ENCODE measurements around the gene ALK.

ALK gene

GRCh38 chr2:29226808-29227207 lies 694.6 kb downstream of the ALK start:
- DNase-seq (ENCODE audit: low read depth, low spot score) = no peak

DNA sequence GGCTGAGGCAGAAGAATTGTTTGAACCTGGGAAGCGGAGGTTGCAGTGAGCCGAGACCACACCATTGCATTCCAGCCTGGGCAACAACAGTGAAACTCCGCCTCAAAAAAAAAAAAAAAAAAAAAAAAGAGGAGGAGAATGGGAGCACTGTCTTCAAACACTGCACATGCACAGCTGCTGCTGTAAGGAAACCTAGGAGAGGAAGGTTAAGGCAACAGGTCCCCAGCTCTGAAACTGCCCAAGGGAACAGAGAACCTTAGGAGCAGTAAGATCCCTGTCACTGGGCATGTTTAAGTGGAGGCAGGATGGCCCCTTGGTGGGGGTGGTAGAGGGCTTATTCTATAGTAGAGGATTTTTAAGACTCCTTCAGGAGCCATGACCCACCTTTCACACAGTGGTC lies 695.0 kb downstream of the ALK start:
- DNase-seq (ENCODE audit: low read depth, low spot score) = no peak

- no peak for DNase-seq (ENCODE audit: low read depth, low spot score)
Observed at GRCh38 chr2:29225814-29226213, 695.6 kb downstream of the ALK start.

- no peak for DNase-seq (ENCODE audit: low read depth, low spot score)
Observed at GRCh38 chr2:29224693-29225551, 696.5 kb downstream of the ALK start.

DNA sequence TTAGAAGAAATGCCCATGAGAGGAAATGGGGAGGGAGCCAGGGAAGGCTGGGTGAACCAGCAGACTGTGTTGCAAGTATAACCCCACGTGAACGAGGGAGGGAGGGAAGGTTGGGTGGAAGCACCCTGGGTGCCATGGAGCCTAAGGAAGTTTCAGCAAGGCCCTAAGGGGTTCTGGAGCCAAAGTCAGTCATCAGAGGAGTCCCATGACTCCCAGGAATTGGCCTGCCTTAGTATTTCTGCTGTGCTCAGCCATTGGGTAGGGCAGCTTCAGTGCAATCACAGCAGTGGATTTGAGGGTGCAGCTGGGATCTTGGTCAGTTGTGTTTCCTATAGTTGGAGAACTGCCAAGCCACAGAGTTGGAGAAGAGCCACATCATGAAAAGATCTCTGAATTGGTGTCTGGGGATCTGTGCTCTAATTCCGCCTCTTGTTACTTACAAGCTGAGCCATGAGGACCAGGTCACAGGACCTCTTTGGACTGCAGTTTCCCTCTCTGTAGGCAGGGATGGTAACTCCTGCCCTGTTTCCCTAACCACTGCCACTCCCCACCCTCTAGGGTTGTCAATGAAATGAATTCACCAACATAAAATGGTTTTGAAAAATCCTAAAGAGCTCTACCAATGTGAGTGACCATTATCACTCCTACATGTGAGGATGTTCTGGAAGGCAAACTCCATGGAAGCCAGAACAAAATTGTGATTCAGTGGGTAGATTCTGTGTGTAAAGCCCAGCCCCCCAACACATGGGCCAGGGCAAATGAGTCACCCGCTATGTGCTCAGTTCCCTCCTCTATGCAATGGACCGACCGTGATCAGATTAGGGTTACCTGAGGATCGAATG lies 697.3 kb downstream of the ALK start:
- peak; percentile 80 for DNase-seq (ENCODE audit: low read depth, low spot score)

- no peak for DNase-seq (ENCODE audit: low read depth, low spot score)
Observed at GRCh38 chr2:29223257-29223656, 698.1 kb downstream of the ALK start.

DNA sequence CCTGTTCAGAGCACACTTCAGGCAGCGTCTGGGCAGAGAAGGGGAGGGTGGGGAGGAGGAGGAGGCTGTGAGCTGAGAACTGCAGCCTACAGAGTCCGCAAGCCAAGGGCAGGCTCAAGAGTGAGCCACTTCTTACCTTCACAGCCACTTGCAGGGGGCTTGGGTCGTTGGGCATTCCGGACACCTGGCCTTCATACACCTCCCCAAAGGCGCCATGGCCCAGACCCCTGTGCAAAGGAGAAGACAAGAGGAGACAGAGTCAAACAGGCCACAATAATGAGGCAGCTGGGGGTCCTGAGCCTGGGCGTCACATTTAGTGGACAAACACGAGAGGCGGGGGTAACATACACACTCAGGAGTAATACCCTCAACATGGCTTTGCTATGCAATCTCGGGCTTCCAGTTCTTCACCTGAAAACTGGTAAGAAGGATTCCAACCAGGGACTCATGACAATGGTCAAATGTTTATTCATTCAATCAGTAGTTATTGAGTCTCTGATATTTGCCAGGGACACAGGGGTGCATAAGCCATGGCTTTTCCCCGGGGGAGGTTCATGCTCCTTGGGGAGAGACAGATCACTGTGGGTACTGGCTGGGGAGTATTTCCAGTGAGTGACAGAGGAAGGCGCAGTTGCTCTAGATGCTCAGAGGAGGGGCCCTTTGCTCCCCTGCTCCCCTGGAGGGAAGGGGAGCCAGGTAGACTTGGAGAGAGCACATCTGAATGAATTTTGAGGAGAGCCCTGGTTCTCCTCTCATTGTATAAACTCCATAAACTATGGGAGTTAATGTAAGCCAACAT lies 698.8 kb downstream of the ALK start:
- DNase-seq (ENCODE audit: low read depth, low spot score) = no peak

DNA sequence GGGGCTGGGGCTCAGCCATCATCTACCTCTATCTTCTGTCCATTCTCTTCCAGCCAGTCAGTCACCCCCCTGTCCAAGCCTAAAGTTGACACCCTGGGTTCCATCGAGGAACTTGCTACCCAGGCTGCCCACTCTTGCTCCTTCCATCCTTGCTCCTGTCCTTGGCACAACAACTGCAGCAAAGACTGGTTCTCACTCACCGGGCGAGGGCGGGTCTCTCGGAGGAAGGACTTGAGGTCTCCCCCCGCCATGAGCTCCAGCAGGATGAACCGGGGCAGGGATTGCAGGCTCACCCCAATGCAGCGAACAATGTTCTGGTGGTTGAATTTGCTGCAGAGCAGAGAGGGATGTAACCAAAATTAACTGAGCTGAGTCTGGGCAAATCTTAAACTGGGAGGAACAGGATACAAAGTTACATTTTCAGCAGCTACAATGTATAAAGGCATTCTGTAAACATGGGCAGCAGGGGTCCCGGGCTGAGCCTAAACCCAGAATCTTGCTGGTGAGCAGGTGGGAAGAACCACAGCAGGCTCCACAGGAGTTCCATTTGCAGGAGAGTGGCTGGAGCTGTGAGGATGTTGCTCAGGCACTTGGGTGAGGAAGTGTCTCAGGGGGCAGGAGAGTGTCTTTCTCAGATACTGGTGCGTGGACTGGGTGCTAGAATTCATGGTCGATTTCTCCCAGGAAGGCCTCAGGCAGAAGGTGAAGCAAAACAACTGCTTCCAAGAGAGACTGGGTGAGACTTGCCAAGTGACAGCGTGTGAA lies 700.7 kb downstream of the ALK start:
- no peak for DNase-seq (ENCODE audit: low read depth, low spot score)

- no peak for DNase-seq (ENCODE audit: low read depth, low spot score)
Observed at GRCh38 chr2:29219374-29219773, 702.0 kb downstream of the ALK start.

- DNase-seq (ENCODE audit: low read depth, low spot score) = no peak
Observed at GRCh38 chr2:29218550-29219125, 702.7 kb downstream of the ALK start.

- no peak for DNase-seq (ENCODE audit: low read depth, low spot score)
Observed at GRCh38 chr2:29218071-29218470, 703.3 kb downstream of the ALK start.

- DNase-seq (ENCODE audit: low read depth, low spot score) = no peak
Observed at GRCh38 chr2:29216609-29216909, 704.8 kb downstream of the ALK start.

GRCh38 chr2:29215739-29216608 lies 705.4 kb downstream of the ALK start:
- DNase-seq (ENCODE audit: low read depth, low spot score) = no peak

DNA sequence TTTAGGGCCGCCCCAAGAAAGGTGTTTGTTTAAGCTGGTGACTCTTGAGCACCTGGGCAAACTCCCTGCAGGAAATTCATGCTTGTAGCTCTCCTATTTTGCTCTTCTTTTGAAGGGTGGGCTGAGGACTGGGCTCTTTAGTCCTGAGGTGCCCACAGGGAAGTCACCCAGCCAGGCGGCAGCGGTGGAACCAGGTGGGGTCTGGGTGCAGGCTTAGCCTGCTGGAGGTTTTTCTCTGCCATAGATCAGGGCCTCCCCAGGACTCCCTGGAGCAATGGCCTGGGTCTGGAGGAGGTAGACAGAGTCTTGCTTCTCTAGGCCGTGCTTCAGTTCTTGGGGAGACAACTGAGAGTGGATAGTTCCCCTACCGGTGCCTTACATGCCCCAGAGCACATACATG lies 706.3 kb downstream of the ALK start:
- DNase-seq (ENCODE audit: low read depth, low spot score) = no peak

DNA sequence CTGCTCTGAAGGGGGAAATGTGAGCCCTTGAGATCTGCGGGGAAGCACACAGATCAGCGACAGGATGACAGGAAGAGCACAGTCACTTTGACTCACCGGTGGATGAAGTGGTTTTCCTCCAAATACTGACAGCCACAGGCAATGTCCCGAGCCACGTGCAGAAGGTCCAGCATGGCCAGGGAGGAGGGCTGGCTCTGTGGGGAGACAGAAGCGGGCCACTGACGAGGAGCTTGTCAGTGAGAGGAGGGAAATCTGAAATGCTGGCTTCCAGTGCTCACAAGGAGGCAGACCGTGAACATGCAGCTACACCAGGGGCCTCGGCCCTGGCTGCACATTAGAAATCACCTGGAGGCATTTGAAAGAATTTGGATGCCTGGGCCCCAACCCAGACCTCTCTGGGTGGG lies 707.5 kb downstream of the ALK start:
- DNase-seq (ENCODE audit: low read depth, low spot score) = peak; percentile 17

DNA sequence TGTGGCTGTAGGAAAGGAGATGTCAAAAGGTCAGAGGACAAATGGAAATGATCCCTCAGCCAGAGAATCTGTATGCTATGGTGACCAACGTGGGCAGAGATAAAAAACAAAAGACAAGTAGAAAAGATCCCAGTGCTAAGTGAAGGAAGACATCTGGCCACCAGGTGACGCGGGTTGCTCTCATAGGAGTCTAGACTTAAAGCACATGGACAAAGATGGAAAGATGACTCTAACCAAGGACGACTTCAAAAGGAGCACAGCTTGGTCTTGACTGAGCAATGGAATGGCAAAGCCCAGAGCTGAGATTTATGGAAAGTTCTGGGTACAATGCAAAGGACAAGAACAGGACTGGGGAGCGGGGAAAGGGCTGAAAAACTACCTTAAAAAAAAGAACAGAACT lies 709.4 kb downstream of the ALK start:
- no peak for DNase-seq (ENCODE audit: low read depth, low spot score)

DNA sequence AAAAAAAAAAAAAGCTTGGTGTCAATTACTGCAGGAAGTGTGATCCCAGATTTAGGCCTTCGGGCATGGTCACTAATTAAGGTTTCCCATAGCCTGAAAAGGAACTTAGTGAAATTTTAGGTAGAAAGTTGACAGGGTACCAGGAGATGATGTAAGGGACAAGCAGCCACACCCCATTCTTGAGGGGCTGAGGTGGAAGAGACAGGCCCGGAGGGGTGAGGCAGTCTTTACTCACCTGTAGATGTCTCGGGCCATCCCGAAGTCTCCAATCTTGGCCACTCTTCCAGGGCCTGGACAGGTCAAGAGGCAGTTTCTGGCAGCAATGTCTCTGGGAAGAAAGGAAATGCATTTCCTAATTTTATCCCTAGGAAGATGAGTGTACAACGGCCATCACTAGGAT lies 711.8 kb downstream of the ALK start:
- no peak for DNase-seq (ENCODE audit: low read depth, low spot score)

DNA sequence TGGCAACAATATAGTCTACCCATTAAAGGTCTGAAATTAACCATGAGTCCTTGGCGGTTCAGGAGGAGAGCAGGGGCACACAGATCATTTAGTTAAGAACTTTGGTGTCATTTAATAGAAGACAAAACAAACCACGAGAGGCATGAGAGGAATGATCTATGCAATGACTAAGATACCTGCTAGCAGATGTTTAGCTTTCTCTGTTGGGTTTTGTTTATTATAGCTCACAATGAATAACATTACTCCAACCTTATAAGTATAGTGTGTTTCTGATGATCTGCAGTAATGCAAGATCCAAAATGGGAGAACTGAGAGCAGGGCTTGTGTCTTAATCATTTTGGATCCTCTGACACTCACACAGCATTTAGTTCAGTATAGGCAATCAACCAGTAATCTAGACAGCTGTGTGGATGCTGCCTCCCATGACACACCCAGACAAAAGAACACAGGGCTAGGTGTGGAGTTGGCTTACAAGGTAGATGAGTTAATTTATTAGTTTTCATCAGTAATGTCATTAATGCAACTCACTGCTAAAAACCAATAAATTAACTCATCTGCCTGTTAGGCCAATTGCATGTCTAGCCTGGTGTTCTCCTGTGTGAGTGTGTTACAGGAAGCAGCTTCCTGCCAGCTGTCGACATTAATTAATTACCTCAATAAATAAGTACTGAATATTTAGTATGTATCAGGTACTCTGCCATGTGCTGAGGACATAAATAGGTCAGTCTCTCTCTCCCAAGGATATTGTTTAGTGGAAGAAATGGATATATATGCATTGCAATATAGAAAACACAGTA lies 713.8 kb downstream of the ALK start:
- no peak for DNase-seq (ENCODE audit: low read depth, low spot score)

DNA sequence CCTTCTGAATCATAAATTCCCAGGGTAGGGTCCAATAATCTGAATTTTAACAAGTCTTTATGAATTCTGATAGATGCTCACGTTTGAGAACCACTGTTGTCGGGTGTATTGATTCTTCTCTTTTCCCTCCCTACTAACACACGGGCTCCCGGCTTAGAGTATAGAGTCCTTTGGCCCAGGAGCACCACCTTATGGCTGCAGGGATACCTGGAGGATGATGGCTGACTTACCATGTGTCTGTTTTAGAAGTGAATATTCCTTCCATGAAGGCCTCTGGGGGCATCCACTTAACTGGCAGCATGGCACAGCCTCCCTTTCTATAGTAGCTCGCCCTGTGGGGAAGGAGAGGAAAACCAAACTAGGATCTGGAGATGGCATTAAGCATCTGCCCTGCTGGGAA lies 714.4 kb downstream of the ALK start:
- DNase-seq (ENCODE audit: low read depth, low spot score) = no peak
